ENCODE measurements around the gene TP53BP2.

The TP53BP2 gene

GRCh38 chr1:223731133-223731770, 114.5 kb downstream of the TP53BP2 start:
- TF ChIP-seq CTCF (IDR thresholded peaks at IDR 0.05; ENCODE audit: insufficient read depth, low read length) (no peak), POLR2AphosphoS5 (IDR thresholded peaks at IDR 0.05; ENCODE audit: low read depth) (no peak), GABPA (IDR thresholded peaks at IDR 0.05; ENCODE audit: low read depth) (no peak), SPI1 (IDR thresholded peaks at IDR 0.05; ENCODE audit: borderline replicate concordance, low read depth) (no peak), REST (IDR thresholded peaks at IDR 0.05; ENCODE audit: insufficient replicate concordance, low read depth) (no peak)
- Histone ChIP-seq H3K4me3 (replicated peaks; ENCODE audit: insufficient read depth, low read length) (no peak overlapping the region), H3K27me3 (ENCODE audit: insufficient read depth, poor library complexity, severe bottlenecking) (no peaks in the 10 kb centered on the region), H3K27ac (replicated peaks) (no peak overlapping the region)
- DNase-seq (ENCODE audit: low read depth in 1 of 2, low spot score in 1 of 2), result no peak

GRCh38 chr1:223730479-223731132, 115.1 kb downstream of the TP53BP2 start:
- Histone ChIP-seq H3K27ac (replicated peaks) (no peak overlapping the region), H3K27me3 (ENCODE audit: insufficient read depth, poor library complexity, severe bottlenecking) (no peaks in the 10 kb centered on the region), H3K4me3 (replicated peaks; ENCODE audit: insufficient read depth, low read length) (no peak overlapping the region)
- no peak for DNase-seq (ENCODE audit: low read depth in 1 of 2, low spot score in 1 of 2)
- TF ChIP-seq POLR2AphosphoS5 (IDR thresholded peaks at IDR 0.05; ENCODE audit: low read depth) (no peak), CTCF (IDR thresholded peaks at IDR 0.05; ENCODE audit: insufficient read depth, low read length) (no peak), GABPA (IDR thresholded peaks at IDR 0.05; ENCODE audit: low read depth) (no peak), SPI1 (IDR thresholded peaks at IDR 0.05; ENCODE audit: borderline replicate concordance, low read depth) (no peak), REST (IDR thresholded peaks at IDR 0.05; ENCODE audit: insufficient replicate concordance, low read depth) (no peak)

GRCh38 chr1:223729906-223730305, 115.8 kb downstream of the TP53BP2 start:
- Histone ChIP-seq H3K4me3 (replicated peaks; ENCODE audit: insufficient read depth, low read length) (no peak overlapping the region), H3K27ac (replicated peaks) (no peak overlapping the region), H3K27me3 (ENCODE audit: insufficient read depth, poor library complexity, severe bottlenecking) (no peaks in the 10 kb centered on the region)
- TF ChIP-seq POLR2AphosphoS5 (IDR thresholded peaks at IDR 0.05; ENCODE audit: low read depth) (no peak), GABPA (IDR thresholded peaks at IDR 0.05; ENCODE audit: low read depth) (no peak), CTCF (IDR thresholded peaks at IDR 0.05; ENCODE audit: insufficient read depth, low read length) (no peak), REST (IDR thresholded peaks at IDR 0.05; ENCODE audit: insufficient replicate concordance, low read depth) (no peak), SPI1 (IDR thresholded peaks at IDR 0.05; ENCODE audit: borderline replicate concordance, low read depth) (no peak)
- DNase-seq (ENCODE audit: low read depth in 1 of 2, low spot score in 1 of 2), result no peak
